DMS153 treated with DMSO at 0.1 percent for 48 hours (cell line): ENCODE results near the gene GGNBP2.
"Not testable (repeated sequence)": the region's sequence is repeated elsewhere in the genome, so short reads cannot be mapped to it uniquely, and the experiment has no call there.

ENCODE experiments used
- DNase-seq: peaks from one replicate; lab custom pipeline; 2025; ENCODE audit not compliant: unreplicated experiment; lab: John Stamatoyannopoulos, UW

GGNBP2 gene

GRCh38 chr17:36600465-36600864 is 55.7 kb downstream of the GGNBP2 start:
- DNase-seq, result no peak

GRCh38 chr17:36600936-36601302 is 56.2 kb downstream of the GGNBP2 start:
- DNase-seq, result peak; percentile 7

GRCh38 chr17:36601303-36602029 is 56.7 kb downstream of the GGNBP2 start, which contains the start of gene MRM1:
Gene MRM1 (plus strand): TSS chr17:36601583. CDS start chr17:36601811, 228 bp downstream.
- DNase-seq, result peak; percentile 59

GRCh38 chr17:36602030-36602748 is 57.5 kb downstream of the GGNBP2 start:
- no peak for DNase-seq

- DNase-seq, result peak; percentile 46
Measured at GRCh38 chr17:36602924-36603384, 58.2 kb downstream of the GGNBP2 start.

GRCh38 chr17:36605028-36605427 is 60.3 kb downstream of the GGNBP2 start:
- DNase-seq, result not testable (repeated sequence)

GRCh38 chr17:36608280-36608679 is 63.6 kb downstream of the GGNBP2 start:
- DNase-seq, result no peak

- DNase-seq, result peak; percentile 86
Measured at GRCh38 chr17:36608794-36609497, 64.2 kb downstream of the GGNBP2 start.

GRCh38 chr17:36609498-36609862 is 64.8 kb downstream of the GGNBP2 start:
- DNase-seq, result no peak

- no peak for DNase-seq
Measured at GRCh38 chr17:36610474-36610873, 65.8 kb downstream of the GGNBP2 start.

GRCh38 chr17:36611345-36612072 is 66.8 kb downstream of the GGNBP2 start:
- DNase-seq, result no peak

GRCh38 chr17:36612323-36612722 is 67.6 kb downstream of the GGNBP2 start:
- no peak for DNase-seq

- no peak for DNase-seq
Measured at GRCh38 chr17:36613155-36613554, 68.4 kb downstream of the GGNBP2 start.

GRCh38 chr17:36614081-36614480 is 69.4 kb downstream of the GGNBP2 start:
- DNase-seq, result no peak

GRCh38 chr17:36614933-36615332 is 70.2 kb downstream of the GGNBP2 start:
- DNase-seq, result no peak

- no peak for DNase-seq
Measured at GRCh38 chr17:36616061-36617029, 71.6 kb downstream of the GGNBP2 start.

GRCh38 chr17:36617773-36618172 is 73.1 kb downstream of the GGNBP2 start:
- no peak for DNase-seq

GRCh38 chr17:36623281-36623680 is 78.6 kb downstream of the GGNBP2 start:
- DNase-seq, result no peak

GRCh38 chr17:36625188-36625587 is 80.5 kb downstream of the GGNBP2 start:
- no peak for DNase-seq

GRCh38 chr17:36627101-36627500 is 82.4 kb downstream of the GGNBP2 start:
- DNase-seq, result peak; percentile 23
